Uterus (tissue), 2 donors: ENCODE data around the gene SDCCAG8.

ENCODE experiments used
- POLR2A ChIP-seq, 2 donors: fragments of 450-650 bp; IDR thresholded peaks; one replicate each; pipeline ENCODE4 v1.6.1; 2016; ENCODE audit warnings: antibody characterized with exemption in 2 of 2, mild to moderate bottlenecking in 1 of 2, moderate library complexity in 1 of 2
- TF ChIP-seq, protein P1 (sequence below), 4 experiments: fragments of 200-600 bp in 2 of 4; fragments of 450-650 bp in 2 of 4; sonication (generic) in 2 of 4; IDR thresholded peaks; one replicate each; pipeline ENCODE4 v1.5.1; 2016 to 2019; ENCODE audit warnings: antibody characterized with exemption in 4 of 4, mild to moderate bottlenecking in 2 of 4, moderate library complexity in 1 of 4

DNA sequence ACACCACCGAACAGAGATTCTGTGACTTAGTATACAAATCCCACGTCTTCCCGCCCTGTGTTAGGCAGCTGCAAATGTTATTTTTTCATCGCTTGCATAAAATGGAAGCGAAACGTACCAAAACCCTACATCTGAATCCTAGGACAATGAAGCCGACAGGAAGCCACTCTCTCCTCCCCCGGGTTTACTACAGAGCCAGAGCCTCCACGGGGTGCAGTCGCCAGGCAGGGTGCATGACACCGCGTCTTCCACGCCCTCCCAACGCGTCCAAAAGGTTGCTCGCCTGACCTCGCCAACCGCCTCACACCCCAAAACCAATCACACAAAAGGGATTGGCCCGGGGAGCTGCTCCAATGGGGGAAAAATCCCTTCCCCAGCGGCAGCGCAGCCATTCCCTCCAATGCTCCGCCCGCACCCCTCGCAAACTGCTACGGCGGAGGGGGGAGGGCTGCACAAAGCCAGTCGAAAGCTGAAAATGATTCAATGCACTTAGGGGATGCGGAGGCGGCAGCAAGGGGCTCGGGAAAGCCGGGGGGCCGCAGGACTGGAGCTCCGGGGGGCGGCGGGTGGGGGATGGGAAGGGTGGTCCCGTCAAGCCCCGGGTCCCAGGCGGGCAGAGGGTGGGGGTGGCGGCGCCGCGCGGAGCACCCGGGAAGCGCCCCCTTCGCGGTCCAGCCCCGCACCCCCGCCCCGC is 1.5 kb upstream of the SDCCAG8 start:
- no peak for TF ChIP-seq POLR2A (IDR thresholded peaks at IDR 0.05)
- TF ChIP-seq, protein P1, sequence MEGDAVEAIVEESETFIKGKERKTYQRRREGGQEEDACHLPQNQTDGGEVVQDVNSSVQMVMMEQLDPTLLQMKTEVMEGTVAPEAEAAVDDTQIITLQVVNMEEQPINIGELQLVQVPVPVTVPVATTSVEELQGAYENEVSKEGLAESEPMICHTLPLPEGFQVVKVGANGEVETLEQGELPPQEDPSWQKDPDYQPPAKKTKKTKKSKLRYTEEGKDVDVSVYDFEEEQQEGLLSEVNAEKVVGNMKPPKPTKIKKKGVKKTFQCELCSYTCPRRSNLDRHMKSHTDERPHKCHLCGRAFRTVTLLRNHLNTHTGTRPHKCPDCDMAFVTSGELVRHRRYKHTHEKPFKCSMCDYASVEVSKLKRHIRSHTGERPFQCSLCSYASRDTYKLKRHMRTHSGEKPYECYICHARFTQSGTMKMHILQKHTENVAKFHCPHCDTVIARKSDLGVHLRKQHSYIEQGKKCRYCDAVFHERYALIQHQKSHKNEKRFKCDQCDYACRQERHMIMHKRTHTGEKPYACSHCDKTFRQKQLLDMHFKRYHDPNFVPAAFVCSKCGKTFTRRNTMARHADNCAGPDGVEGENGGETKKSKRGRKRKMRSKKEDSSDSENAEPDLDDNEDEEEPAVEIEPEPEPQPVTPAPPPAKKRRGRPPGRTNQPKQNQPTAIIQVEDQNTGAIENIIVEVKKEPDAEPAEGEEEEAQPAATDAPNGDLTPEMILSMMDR (IDR thresholded peaks at IDR 0.05): no peak
